Mammary epithelial cell (primary cell): Measurements from ENCODE around the gene APMAP.

Experiments used
- CTCF ChIP-seq, 2 donors: IDR thresholded peaks in 1 of 2; conservative IDR thresholded peaks in 1 of 2; 2 replicates each; pipeline ENCODE4 v1.5.1; 2011 to 2012; ENCODE audit warnings: inconsistent platforms in 2 of 2, low read length in 2 of 2, mild to moderate bottlenecking in 2 of 2, control low read depth in 1 of 2, low read depth in 1 of 2; ENCODE audit not compliant: insufficient read depth in 1 of 2; ENCODE audit errors: extremely low read depth in 1 of 2
- EZH2 ChIP-seq: IDR thresholded peaks from 2 replicates; pipeline ENCODE4 v1.6.1; 2012; ENCODE audit warnings: low read length, inconsistent platforms, borderline replicate concordance

- TF ChIP-seq CTCF (conservative IDR thresholded peaks at IDR 0.05 in 1 of 2, IDR thresholded peaks at IDR 0.05 in 1 of 2; ENCODE audit: extremely low read depth in 1 of 2, insufficient read depth in 1 of 2, low read depth in 1 of 2, low read length in 2 of 2) (no peak), EZH2 (no peak)
These were observed 40.8 kb upstream of the APMAP start for GRCh38 chr20:25033265-25033923.
